Liver (tissue), 9 donors: ENCODE measurements around the gene FANCM. TPM values are rescaled to one million over a fixed set of nuclear protein-coding genes. Genes with fewer than 3 reads are reported as not detected.

ENCODE experiments used
- DNase-seq: peaks from one replicate; pipeline ENCODE4 v3.0.0-alpha.2; 2017; ENCODE audit warnings: low spot score
- H3K27ac ChIP-seq, 2 donors: one replicate each; pipeline ENCODE4 v1.7.0; 2013; ENCODE audit warnings: inconsistent platforms in 2 of 2, low read length in 2 of 2, control low read depth in 1 of 2, low read depth in 1 of 2, mild to moderate bottlenecking in 1 of 2
- H3K27me3 ChIP-seq, 4 donors: one replicate each; pipeline versions ENCODE4 v1.6.1 to v1.7.0; 2013; ENCODE audit warnings: low read length in 3 of 4, inconsistent platforms in 1 of 4, mild to moderate bottlenecking in 1 of 4, moderate library complexity in 1 of 4; ENCODE audit not compliant: control insufficient read depth in 4 of 4, insufficient read depth in 4 of 4
- H3K36me3 ChIP-seq, 4 donors: one replicate each; pipeline versions ENCODE4 v1.6.1 to v1.7.0; 2013; ENCODE audit warnings: low read length in 3 of 4, mild to moderate bottlenecking in 3 of 4, low read depth in 1 of 4, moderate library complexity in 1 of 4; ENCODE audit not compliant: control insufficient read depth in 4 of 4, insufficient read depth in 3 of 4
- H3K4me1 ChIP-seq, 4 donors: one replicate each; pipeline versions ENCODE4 v1.6.1 to v1.7.0; 2013; ENCODE audit warnings: low read length in 3 of 4, mild to moderate bottlenecking in 3 of 4, moderate library complexity in 1 of 4; ENCODE audit not compliant: control insufficient read depth in 4 of 4, insufficient read depth in 4 of 4
- H3K4me3 ChIP-seq, 3 donors: one replicate each; pipeline versions ENCODE4 v1.6.1 to v1.7.0; 2013; ENCODE audit warnings: low read length in 3 of 3, control low read depth in 1 of 3, low read depth in 1 of 3, mild to moderate bottlenecking in 1 of 3
- H3K9ac ChIP-seq, 2 donors: one replicate each; pipeline ENCODE4 v1.7.0; 2013; ENCODE audit warnings: low read length in 2 of 2, mild to moderate bottlenecking in 2 of 2, moderate library complexity in 2 of 2, control low read depth in 1 of 2, low read depth in 1 of 2
- H3K9me3 ChIP-seq, 4 donors: one replicate each; pipeline versions ENCODE4 v1.6.1 to v1.7.0; 2013; ENCODE audit warnings: low read length in 3 of 4; ENCODE audit not compliant: control insufficient read depth in 4 of 4
- EGR1 ChIP-seq, 2 donors: IDR thresholded peaks; 2 replicates each; pipeline ENCODE4 v1.6.1; 2016 to 2018; ENCODE audit warnings: antibody characterized with exemption in 2 of 2, low read depth in 2 of 2
- FOXA1 ChIP-seq: IDR thresholded peaks from 2 replicates; pipeline ENCODE4 v1.6.1; 2016; ENCODE audit warnings: antibody characterized with exemption
- FOXA2 ChIP-seq: IDR thresholded peaks from 2 replicates; pipeline ENCODE4 v1.6.1; 2016; ENCODE audit warnings: antibody characterized with exemption
- GABPA ChIP-seq, 2 donors: IDR thresholded peaks in 1 of 2; conservative IDR thresholded peaks in 1 of 2; 2 replicates each; pipeline ENCODE4 v1.6.1; 2016; ENCODE audit warnings: antibody characterized with exemption in 2 of 2, mild to moderate bottlenecking in 1 of 2, moderate library complexity in 1 of 2
- HNF4A ChIP-seq, 2 donors: conservative IDR thresholded peaks; 2 replicates each; pipeline ENCODE4 v1.6.1; 2016; ENCODE audit warnings: antibody characterized with exemption in 2 of 2, mild to moderate bottlenecking in 2 of 2
- HNF4G ChIP-seq: IDR thresholded peaks from 2 replicates; pipeline ENCODE4 v1.6.1; 2016; ENCODE audit warnings: antibody characterized with exemption
- NR2F2 ChIP-seq: IDR thresholded peaks from 2 replicates; pipeline ENCODE4 v1.6.1; 2016; ENCODE audit warnings: antibody characterized with exemption
- RAD21 ChIP-seq, 2 donors: IDR thresholded peaks; 2 replicates each; pipeline ENCODE4 v1.6.1; 2016; ENCODE audit warnings: antibody characterized with exemption in 2 of 2, mild to moderate bottlenecking in 2 of 2
- RXRA ChIP-seq, 2 donors: IDR thresholded peaks; 2 replicates each; pipeline ENCODE4 v1.6.1; 2017 to 2018; ENCODE audit warnings: antibody characterized with exemption in 2 of 2, mild to moderate bottlenecking in 1 of 2
- YY1 ChIP-seq: IDR thresholded peaks from 2 replicates; pipeline ENCODE4 v1.6.1; 2016; ENCODE audit warnings: antibody characterized with exemption, mild to moderate bottlenecking
- WGBS: extraction: QIAGEN DNeasy Blood & Tissue Kit; methylation state at CpG from one replicate; pipeline ENCODE4 v1.1.7; 2013; 5-methylcytosine and 5-hydroxymethylcytosine counted together
- polyA plus RNA-seq, 2 donors: library from polyadenylated mRNA; stranded (reverse) in 1 of 2; unstranded in 1 of 2; fragments of 200-250 nt in 1 of 2; fragments of >200 nt in 1 of 2; fragmentation: Nextera tagmentation in 1 of 2; extraction: Ambion mirVana in 1 of 2; gene quantifications; one replicate each; pipeline versions ENCODE4 v1.2.1 to v1.2.3, GENCODE V29; 2013 to 2015
- total RNA-seq, 2 donors: library from RNA; depleted of rRNA; stranded (reverse); fragments of >200 nt; gene quantifications; one replicate each; pipeline ENCODE4 v1.2.3, GENCODE V29; 2014
- TF ChIP-seq, protein P1 (sequence below): IDR thresholded peaks from 2 replicates; pipeline ENCODE4 v1.6.1; 2016; ENCODE audit warnings: antibody characterized with exemption
- TF ChIP-seq, protein P2 (sequence below): IDR thresholded peaks from 2 replicates; pipeline ENCODE4 v1.6.1; 2016; ENCODE audit warnings: antibody characterized with exemption, mild to moderate bottlenecking
- TF ChIP-seq, protein P3 (sequence below): fragments of 150-350 bp; IDR thresholded peaks from 2 replicates; pipeline ENCODE4 v1.5.1; 2017; ENCODE audit warnings: improper control_type of control experiment, low read depth, low read length; ENCODE audit not compliant: missing input control
- TF ChIP-seq, protein P4 (sequence below): IDR thresholded peaks from 2 replicates; pipeline ENCODE4 v1.6.1; 2016; ENCODE audit warnings: antibody characterized with exemption
- donor health status: healthy.
- donor health status: healthy.
- donor health status: healthy.
- donor health status: healthy.
- donor health status: healthy.

FANCM gene
- total and polyA plus RNA-seq, 4 donors = 0.38 to 7.4 (median 3.1) TPM

DNA sequence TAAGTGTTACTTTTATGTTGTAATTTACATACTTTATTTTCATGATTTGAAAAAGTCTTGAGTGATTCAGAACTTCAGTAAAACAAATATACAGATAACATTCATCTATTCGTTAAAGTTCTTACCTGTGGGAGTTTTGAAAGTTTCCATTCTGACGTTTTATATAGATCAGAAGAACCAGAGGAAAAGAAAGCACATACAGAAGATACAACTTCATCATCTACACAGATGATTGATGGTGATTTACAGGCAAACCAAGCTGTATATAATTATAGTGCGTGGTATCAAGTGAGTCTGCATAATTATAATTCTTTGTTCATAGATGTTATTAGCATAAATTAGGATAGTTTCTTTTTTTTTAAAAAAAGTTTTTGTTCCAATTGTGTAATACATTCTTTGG is 21.4 kb upstream of the FANCM start:
- no peaks in the 10 kb centered on the region for H3K4me1 ChIP-seq
- H3K36me3 ChIP-seq = peaks cover 1 to 53% (median 45%) of the 10 kb centered on the region in 4 donors
- H3K27ac ChIP-seq = no peak overlapping the region
- WGBS = 83% methylated on average over 3 of the region's 3 CpGs
- no peak overlapping the region for H3K9ac ChIP-seq
- DNase-seq = no peak
- H3K4me3 ChIP-seq = no peak overlapping the region
- TF ChIP-seq HNF4A (conservative IDR thresholded peaks at IDR 0.05) (no peak), EGR1 (IDR thresholded peaks at IDR 0.05; ENCODE audit: low read depth in 2 of 2) (no peak), RAD21 (IDR thresholded peaks at IDR 0.05) (no peak), YY1 (no peak), NR2F2 (no peak), HNF4G (no peak), FOXA1 (no peak), FOXA2 (no peak), GABPA (IDR thresholded peaks at IDR 0.05 in 1 of 2, conservative IDR thresholded peaks at IDR 0.05 in 1 of 2) (no peak)
- TF ChIP-seq, protein P1, sequence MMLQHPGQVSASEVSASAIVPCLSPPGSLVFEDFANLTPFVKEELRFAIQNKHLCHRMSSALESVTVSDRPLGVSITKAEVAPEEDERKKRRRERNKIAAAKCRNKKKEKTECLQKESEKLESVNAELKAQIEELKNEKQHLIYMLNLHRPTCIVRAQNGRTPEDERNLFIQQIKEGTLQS = no peak
- TF ChIP-seq, protein P2, sequence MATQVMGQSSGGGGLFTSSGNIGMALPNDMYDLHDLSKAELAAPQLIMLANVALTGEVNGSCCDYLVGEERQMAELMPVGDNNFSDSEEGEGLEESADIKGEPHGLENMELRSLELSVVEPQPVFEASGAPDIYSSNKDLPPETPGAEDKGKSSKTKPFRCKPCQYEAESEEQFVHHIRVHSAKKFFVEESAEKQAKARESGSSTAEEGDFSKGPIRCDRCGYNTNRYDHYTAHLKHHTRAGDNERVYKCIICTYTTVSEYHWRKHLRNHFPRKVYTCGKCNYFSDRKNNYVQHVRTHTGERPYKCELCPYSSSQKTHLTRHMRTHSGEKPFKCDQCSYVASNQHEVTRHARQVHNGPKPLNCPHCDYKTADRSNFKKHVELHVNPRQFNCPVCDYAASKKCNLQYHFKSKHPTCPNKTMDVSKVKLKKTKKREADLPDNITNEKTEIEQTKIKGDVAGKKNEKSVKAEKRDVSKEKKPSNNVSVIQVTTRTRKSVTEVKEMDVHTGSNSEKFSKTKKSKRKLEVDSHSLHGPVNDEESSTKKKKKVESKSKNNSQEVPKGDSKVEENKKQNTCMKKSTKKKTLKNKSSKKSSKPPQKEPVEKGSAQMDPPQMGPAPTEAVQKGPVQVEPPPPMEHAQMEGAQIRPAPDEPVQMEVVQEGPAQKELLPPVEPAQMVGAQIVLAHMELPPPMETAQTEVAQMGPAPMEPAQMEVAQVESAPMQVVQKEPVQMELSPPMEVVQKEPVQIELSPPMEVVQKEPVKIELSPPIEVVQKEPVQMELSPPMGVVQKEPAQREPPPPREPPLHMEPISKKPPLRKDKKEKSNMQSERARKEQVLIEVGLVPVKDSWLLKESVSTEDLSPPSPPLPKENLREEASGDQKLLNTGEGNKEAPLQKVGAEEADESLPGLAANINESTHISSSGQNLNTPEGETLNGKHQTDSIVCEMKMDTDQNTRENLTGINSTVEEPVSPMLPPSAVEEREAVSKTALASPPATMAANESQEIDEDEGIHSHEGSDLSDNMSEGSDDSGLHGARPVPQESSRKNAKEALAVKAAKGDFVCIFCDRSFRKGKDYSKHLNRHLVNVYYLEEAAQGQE = no peak
- TF ChIP-seq, protein P3, sequence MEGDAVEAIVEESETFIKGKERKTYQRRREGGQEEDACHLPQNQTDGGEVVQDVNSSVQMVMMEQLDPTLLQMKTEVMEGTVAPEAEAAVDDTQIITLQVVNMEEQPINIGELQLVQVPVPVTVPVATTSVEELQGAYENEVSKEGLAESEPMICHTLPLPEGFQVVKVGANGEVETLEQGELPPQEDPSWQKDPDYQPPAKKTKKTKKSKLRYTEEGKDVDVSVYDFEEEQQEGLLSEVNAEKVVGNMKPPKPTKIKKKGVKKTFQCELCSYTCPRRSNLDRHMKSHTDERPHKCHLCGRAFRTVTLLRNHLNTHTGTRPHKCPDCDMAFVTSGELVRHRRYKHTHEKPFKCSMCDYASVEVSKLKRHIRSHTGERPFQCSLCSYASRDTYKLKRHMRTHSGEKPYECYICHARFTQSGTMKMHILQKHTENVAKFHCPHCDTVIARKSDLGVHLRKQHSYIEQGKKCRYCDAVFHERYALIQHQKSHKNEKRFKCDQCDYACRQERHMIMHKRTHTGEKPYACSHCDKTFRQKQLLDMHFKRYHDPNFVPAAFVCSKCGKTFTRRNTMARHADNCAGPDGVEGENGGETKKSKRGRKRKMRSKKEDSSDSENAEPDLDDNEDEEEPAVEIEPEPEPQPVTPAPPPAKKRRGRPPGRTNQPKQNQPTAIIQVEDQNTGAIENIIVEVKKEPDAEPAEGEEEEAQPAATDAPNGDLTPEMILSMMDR = no peak
- H3K27me3 ChIP-seq = no peaks in the 10 kb centered on the region
- no peaks in the 10 kb centered on the region for H3K9me3 ChIP-seq

DNA sequence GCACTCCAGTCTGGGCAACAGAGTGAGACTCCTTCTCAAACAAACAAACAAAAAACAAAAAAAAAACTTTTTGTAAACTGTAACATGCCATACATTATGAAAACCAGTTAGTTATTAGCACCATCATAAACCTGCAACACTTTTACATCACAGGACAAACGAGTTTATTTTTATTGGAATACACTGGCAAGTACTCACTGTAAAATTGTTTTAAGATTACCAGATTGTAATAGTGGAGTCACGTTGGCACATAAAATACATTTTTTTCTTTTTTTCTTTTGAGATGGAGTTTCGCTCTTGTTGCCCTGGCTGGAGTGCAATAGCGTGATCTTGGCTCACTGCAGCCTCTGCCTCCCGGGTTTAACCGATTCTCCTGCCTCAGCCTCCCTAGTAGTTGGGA is 17.1 kb upstream of the FANCM start:
- no peak overlapping the region for H3K27ac ChIP-seq
- no peak overlapping the region for H3K4me3 ChIP-seq
- no peak for TF ChIP-seq YY1
- no peak for TF ChIP-seq RXRA (IDR thresholded peaks at IDR 0.05)
- TF ChIP-seq RAD21 (IDR thresholded peaks at IDR 0.05) = no peak
- no peak for TF ChIP-seq FOXA1
- TF ChIP-seq, protein P4, sequence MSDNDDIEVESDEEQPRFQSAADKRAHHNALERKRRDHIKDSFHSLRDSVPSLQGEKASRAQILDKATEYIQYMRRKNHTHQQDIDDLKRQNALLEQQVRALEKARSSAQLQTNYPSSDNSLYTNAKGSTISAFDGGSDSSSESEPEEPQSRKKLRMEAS = no peak
- 94% methylated on average over 6 of the region's 6 CpGs for WGBS
- no peaks in the 10 kb centered on the region for H3K9me3 ChIP-seq
- H3K4me1 ChIP-seq = no peaks in the 10 kb centered on the region
- no peak overlapping the region for H3K9ac ChIP-seq
- no peak for DNase-seq
- H3K27me3 ChIP-seq = no peaks in the 10 kb centered on the region
- peaks cover 1 to 59% (median 44%) of the 10 kb centered on the region in 4 donors for H3K36me3 ChIP-seq
